Upper lobe of right lung (tissue), 1 donor: ENCODE measurements around the gene PWWP2B. TPM values are rescaled to one million over a fixed set of nuclear protein-coding genes. Genes with fewer than 3 reads are reported as not detected.

Experiments used
- ATAC-seq: fragments of 200-7000 bp; cut with Tn5 transposase; one replicate; pipeline ENCODE4 v1.9.1; 2020; ENCODE audit warnings: mild to moderate bottlenecking, moderate library complexity
- DNase-seq: peaks from one replicate; pipeline ENCODE4 v3.0.0-alpha.2; 2020
- H3K27ac ChIP-seq: fragments of 200-600 bp; one replicate; pipeline ENCODE4 v1.8.0; 2022
- H3K27me3 ChIP-seq: fragments of 200-600 bp; one replicate; pipeline ENCODE4 v1.8.0; 2022; ENCODE audit warnings: mild to moderate bottlenecking
- H3K36me3 ChIP-seq: fragments of 200-600 bp; one replicate; pipeline ENCODE4 v1.8.0; 2022
- H3K4me1 ChIP-seq: fragments of 200-600 bp; one replicate; pipeline ENCODE4 v1.8.0; 2022
- H3K4me3 ChIP-seq: fragments of 200-600 bp; one replicate; pipeline ENCODE4 v1.8.0; 2022; ENCODE audit warnings: mild to moderate bottlenecking
- H3K9me3 ChIP-seq: fragments of 200-600 bp; one replicate; pipeline ENCODE4 v1.8.0; 2022
- CTCF ChIP-seq: fragments of 200-600 bp; IDR thresholded peaks from one replicate; pipeline ENCODE4 v1.8.0; 2022; ENCODE audit warnings: antibody characterized with exemption
- intact Hi-C: fragments of 100-400 bp; cut with DNase I; formaldehyde crosslinking; loops from one replicate; pipeline ENCODE4 v1.11.0; 2022
- total RNA-seq: library from RNA; stranded (reverse); fragmentation: NEBNext Ultra II Directional; extraction: Animal tissue kit (Norgen Biotek cat#: 25700); gene quantifications from one replicate; pipeline ENCODE4 v1.2.1, GENCODE V29; 2021
- donor health status: DM: no; HTN: yes; CAD: no; lungs with severe emphysema.

The PWWP2B gene
- total RNA-seq, 1 donor from 2014 or later, result 26.0 TPM

- H3K27ac ChIP-seq, result peak overlapping the region; percentile 85
- TF ChIP-seq CTCF, result no peak
- no peaks in the 10 kb centered on the region for H3K36me3 ChIP-seq
- ATAC-seq (no peak), DNase-seq (no peak)
- intact Hi-C loops, result no loop called here
- peaks cover 20% of the 10 kb centered on the region for H3K4me1 ChIP-seq
- no peaks in the 10 kb centered on the region for H3K27me3 ChIP-seq
- no peaks in the 10 kb centered on the region for H3K9me3 ChIP-seq
- H3K4me3 ChIP-seq, result no peak overlapping the region
Measured at GRCh38 chr10:132465193-132465888, 68.3 kb downstream of the PWWP2B start.

- intact Hi-C loops, result no loop called here
- Histone ChIP-seq H3K27ac (peak overlapping the region; percentile 85), H3K27me3 (no peaks in the 10 kb centered on the region), H3K9me3 (no peaks in the 10 kb centered on the region), H3K36me3 (no peaks in the 10 kb centered on the region), H3K4me1 (peaks cover 20% of the 10 kb centered on the region), H3K4me3 (no peak overlapping the region)
- no peak for TF ChIP-seq CTCF
- ATAC-seq (no peak), DNase-seq (no peak)
Measured at GRCh38 chr10:132465889-132466519, 69.0 kb downstream of the PWWP2B start.

- DNase-seq (no peak), ATAC-seq (no peak)
- peak overlapping the region; percentile 85 for H3K27ac ChIP-seq
- H3K27me3 ChIP-seq, result no peaks in the 10 kb centered on the region
- peaks cover 20% of the 10 kb centered on the region for H3K4me1 ChIP-seq
- H3K9me3 ChIP-seq, result no peaks in the 10 kb centered on the region
- no peaks in the 10 kb centered on the region for H3K36me3 ChIP-seq
- no peak overlapping the region for H3K4me3 ChIP-seq
- no peak for TF ChIP-seq CTCF
- intact Hi-C loops, result no loop called here
Measured at GRCh38 chr10:132466520-132467463, 69.8 kb downstream of the PWWP2B start.

Other genes starting within 250 kb of the PWWP2B start
- 1.7 TPM for gene DPYSL4, start 210.3 kb upstream of the PWWP2B start, total RNA-seq
- 13.2 TPM for gene STK32C, start 89.2 kb upstream of the PWWP2B start, total RNA-seq
- gene LRRC27, start 65.0 kb upstream of the PWWP2B start, total RNA-seq, result 6.3 TPM
- gene INPP5A, start 140.6 kb downstream of the PWWP2B start, total RNA-seq, result 38.3 TPM